T-helper 1 cell treated with Interleukin-12 subunit alpha and Interleukin-12 subunit beta and Interleukin-4 antibody, amounts not matched to agents 30 ng/mL and 1 ng/mL, for 36 hours (primary cell): ENCODE measurements around the gene NUMB. TPM values are rescaled to one million over a fixed set of nuclear protein-coding genes. Genes with fewer than 3 reads are reported as not detected.

Experiments used
- intact Hi-C: fragments of 100-400 bp; cut with micrococcal nuclease; formaldehyde crosslinking; loops from one replicate; pipeline ENCODE4 v1.15.1; 2024
- total RNA-seq: library from RNA; stranded (reverse); gene quantifications from 2 replicates; pipeline ENCODE4 v1.2.3, GENCODE V29; 2022

The NUMB gene
- total RNA-seq, 1 donor from 2014 or later: 61.6 TPM

- intact Hi-C loops: loop anchor here (5.0 kb wide), 1 partner anchor 238 kb away; no protein-coding TSS in a partner anchor
These were observed 223.6 kb downstream of the NUMB start for GRCh38 chr14:73234586-73235394.

DNA sequence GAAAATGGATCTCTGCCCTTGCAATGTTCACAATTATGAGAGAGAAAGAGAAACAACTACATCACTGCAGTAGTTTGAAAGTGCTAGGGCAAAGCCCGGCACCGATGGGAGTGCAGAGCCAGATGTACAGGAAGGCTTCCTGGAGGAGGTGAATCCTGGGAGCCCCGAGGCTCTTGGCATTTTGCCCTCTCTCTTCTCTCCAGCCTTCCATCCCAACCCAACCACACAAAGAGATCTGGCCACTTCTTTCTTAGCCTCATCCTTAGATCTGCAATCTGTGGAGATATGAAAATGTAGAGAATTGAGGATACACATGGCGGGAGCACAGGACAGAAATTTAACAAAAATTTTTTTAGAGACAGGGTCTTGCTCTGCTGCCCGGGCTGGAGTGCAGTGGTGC is 224.3 kb downstream of the NUMB start:
- intact Hi-C loops: loop anchor here (5.0 kb wide), 1 partner anchor 238 kb away; no protein-coding TSS in a partner anchor

GRCh38 chr14:73233564-73233963 is 224.8 kb downstream of the NUMB start:
- intact Hi-C loops: loop anchor here (5.0 kb wide), 1 partner anchor 239 kb away; no protein-coding TSS in a partner anchor

GRCh38 chr14:73232984-73233383 is 225.4 kb downstream of the NUMB start:
- intact Hi-C loops: loop anchor here (5.0 kb wide), 1 partner anchor 239 kb away; no protein-coding TSS in a partner anchor

- intact Hi-C loops: loop anchor here (5.0 kb wide), 1 partner anchor 240 kb away; no protein-coding TSS in a partner anchor
These were observed 226.1 kb downstream of the NUMB start for GRCh38 chr14:73231981-73232851.

GRCh38 chr14:73230051-73230450 is 228.3 kb downstream of the NUMB start:
- intact Hi-C loops: loop anchor here (5.0 kb wide), 1 partner anchor 242 kb away; no protein-coding TSS in a partner anchor

DNA sequence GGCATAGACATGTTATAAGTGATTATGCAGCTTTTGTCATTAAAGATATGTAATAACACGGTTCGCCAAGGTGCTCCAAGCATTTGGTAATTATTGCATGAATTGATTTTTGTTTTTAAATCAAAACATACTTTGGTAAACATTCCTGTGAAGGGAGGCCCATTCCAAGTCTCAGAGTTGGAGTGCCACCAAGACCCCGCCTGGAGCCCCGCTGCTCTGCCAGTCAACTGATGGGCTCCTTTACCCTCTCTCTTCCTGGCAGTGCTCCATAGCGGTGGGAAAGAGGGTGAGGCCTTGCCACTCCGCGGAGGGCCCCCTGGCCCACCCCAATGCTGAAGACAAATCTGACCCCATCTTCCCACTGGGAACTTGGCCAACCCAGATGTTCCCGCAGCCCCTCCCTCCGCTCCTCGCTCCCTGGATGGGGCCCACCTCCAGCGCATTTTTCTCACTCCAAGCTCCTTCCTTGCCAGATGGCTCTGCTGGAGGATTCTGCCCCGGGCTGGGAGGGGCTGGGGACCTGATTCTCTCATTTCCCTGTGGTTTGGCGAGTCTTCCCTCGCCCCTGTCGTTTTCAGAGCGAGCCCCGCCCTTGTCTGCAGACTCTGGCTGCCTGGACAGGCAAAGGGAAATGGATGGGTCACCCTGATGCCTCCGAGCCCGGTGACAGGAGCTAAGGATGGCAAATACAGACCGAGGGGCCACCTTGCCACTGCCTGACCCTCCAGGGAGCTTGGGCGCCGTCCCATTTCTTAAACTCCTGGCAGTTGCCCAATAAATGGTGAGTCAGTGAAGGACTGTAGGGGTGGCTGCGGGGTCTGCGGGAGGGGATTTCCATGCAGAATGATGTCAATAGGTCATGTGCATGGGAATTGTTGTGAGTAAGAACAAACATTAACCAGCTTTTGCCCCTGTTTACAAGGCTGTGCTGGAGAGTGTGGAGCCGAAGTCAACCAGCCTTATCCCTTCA is 230.2 kb downstream of the NUMB start:
- intact Hi-C loops: no loop called here

DNA sequence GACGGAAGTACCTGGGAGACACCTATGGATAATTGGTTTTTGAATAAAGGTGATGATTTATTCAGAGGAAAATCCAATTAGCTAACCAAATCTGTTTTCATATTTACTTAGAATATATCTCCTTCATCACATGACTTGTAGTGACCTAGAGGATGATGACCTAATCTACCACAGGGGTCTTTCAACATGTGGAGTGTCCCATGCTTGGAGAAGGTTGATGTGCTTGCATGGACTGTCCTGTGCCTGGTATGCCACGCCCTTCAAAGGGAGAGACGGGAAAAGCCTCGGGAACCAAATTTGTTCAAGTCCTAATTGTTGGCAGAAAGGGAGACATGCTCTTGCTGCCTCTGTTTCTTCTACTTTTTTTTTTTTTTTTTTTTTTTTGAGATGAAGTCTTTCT is 232.8 kb downstream of the NUMB start:
- intact Hi-C loops: no loop called here

Other genes with a start within 250 kb of the NUMB start
- 0.71 and 1.0 TPM in 2 replicates for gene PAPLN, start 221.0 kb downstream of the NUMB start, total RNA-seq
- 20.5 and 22.1 TPM in 2 replicates for gene RIOX1, start 32.4 kb upstream of the NUMB start, total RNA-seq
- 2.4 and 3.2 TPM in 2 replicates for gene ACOT1, start 78.6 kb upstream of the NUMB start, total RNA-seq
- gene HEATR4, start 100.4 kb upstream of the NUMB start, total RNA-seq: not detected in 2 replicates
- gene ACOT2, start 110.7 kb upstream of the NUMB start, total RNA-seq: 10.6 and 11.7 TPM in 2 replicates
- 0.61 and 0.90 TPM in 2 replicates for gene ACOT4, start 133.3 kb upstream of the NUMB start, total RNA-seq
- gene ACOT6, start 154.0 kb upstream of the NUMB start, total RNA-seq: not detected in 2 replicates
- 6.6 and 7.2 TPM in 2 replicates for gene DNAL1, start 186.4 kb upstream of the NUMB start, total RNA-seq